ENCODE measurements around the gene RAB6A. TPM values are rescaled to one million over a fixed set of nuclear protein-coding genes. Genes with fewer than 3 reads are reported as not detected.

RAB6A gene
- total RNA-seq, 1 donor from 2014 or later = 96.9 TPM

DNA sequence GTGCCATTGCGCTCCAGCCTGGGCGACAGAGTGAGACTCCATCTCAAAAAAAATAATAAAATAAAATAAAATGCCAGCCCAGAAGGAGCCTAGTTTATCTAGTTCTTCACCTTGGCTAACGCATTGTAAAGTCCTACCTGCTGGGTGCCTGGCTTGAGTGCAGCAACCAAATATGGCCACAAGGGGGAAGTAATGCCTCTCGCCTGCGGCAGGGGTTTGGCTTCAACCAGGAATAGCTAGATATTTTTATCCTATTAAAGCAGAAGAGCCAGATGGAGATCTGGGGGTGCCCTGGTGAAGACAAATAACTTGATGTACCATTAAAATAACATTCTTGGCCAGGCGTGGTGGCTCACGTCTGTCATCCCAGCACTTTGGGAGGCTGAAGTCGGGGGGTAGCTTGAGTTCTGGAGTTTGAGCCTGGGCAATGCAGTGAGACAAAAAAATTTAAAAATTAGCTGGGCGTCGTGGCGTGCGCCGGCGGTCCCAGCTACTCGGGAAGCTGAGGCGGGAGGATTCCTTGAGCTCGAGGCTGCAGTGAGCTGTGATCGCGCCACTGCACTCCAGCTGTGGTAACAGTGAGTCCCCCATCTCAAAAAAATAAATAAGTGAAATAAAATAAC, 135.1 kb downstream of the RAB6A start:
- DNase-seq (ENCODE audit: low read depth, low spot score) = no peak

Other genes starting within 250 kb of the RAB6A start
- gene FAM168A, start 163.0 kb downstream of the RAB6A start, total RNA-seq = 8.4 and 10.9 TPM in 2 replicates
- gene PLEKHB1, start 114.5 kb downstream of the RAB6A start, total RNA-seq = 0.26 and 0.42 TPM in 2 replicates
- gene MRPL48, start 26.8 kb upstream of the RAB6A start, total RNA-seq = 28.6 and 41.0 TPM in 2 replicates
- gene COA4, start 115.8 kb upstream of the RAB6A start, total RNA-seq = 76.2 and 82.0 TPM in 2 replicates
- gene PAAF1, start 115.9 kb upstream of the RAB6A start, total RNA-seq = 9.7 and 12.7 TPM in 2 replicates
- not detected in 2 replicates for gene DNAJB13, start 190.0 kb upstream of the RAB6A start, total RNA-seq
- 0.59 and 1.1 TPM in 2 replicates for gene UCP2, start 221.8 kb upstream of the RAB6A start, total RNA-seq
- gene UCP3, start 248.0 kb upstream of the RAB6A start, total RNA-seq = 0.21 and 0.26 TPM in 2 replicates